PC-9 (cell line): ENCODE measurements around the gene HOXA5. TPM values are rescaled to one million over a fixed set of nuclear protein-coding genes. Genes with fewer than 3 reads are reported as not detected.

Experiments
- BruUV-seq: library from RNA; stranded (reverse); fragments of 400-500 nt; replicated peaks from 2 replicates; lab custom pipeline; 2021; lab: Mats Ljungman, UMichigan
- CTCF ChIA-PET: fragments of 300-600 bp; sonication (Branson Sonifier 250); formaldehyde crosslinking; loops from one replicate; lab custom pipeline; 2022; ENCODE audit warnings: antibody characterized with exemption; lab: Charles Lee
- POLR2A ChIA-PET: fragments of 300-600 bp; sonication (Branson Sonifier 250); formaldehyde crosslinking; loops from one replicate; lab custom pipeline; 2022; ENCODE audit warnings: antibody characterized with exemption; ENCODE audit not compliant: unreplicated experiment; lab: Charles Lee
- DNase-seq, 2 experiments: peaks; one replicate each; pipeline versions ENCODE4 v3.0.0 to v3.0.0-alpha.2; 2015 to 2022; ENCODE audit warnings: mixed read lengths in 1 of 2
- H2AFZ ChIP-seq: fragments of 200-600 bp; sonication (generic); 2 replicates; pipeline ENCODE4 v1.8.1; 2017; ENCODE audit warnings: antibody characterized with exemption
- H3F3A ChIP-seq: fragments of 200-600 bp; sonication (generic); 2 replicates; pipeline ENCODE4 v1.8.1; 2017; ENCODE audit warnings: antibody characterized with exemption, mild to moderate bottlenecking, low read depth; ENCODE audit not compliant: insufficient read depth
- H3K27ac ChIP-seq: fragments of 200-600 bp; sonication (generic); 2 replicates; pipeline ENCODE4 v1.6.1; 2016; ENCODE audit warnings: mixed run types
- H3K27me3 ChIP-seq: fragments of 200-600 bp; sonication (generic); 2 replicates; pipeline ENCODE4 v1.6.1; 2016; ENCODE audit warnings: low read depth, mixed run types; ENCODE audit not compliant: insufficient read depth
- H3K36me3 ChIP-seq: fragments of 200-600 bp; sonication (generic); 2 replicates; pipeline ENCODE4 v1.6.1; 2016; ENCODE audit warnings: low read depth, mixed run types
- H3K4me1 ChIP-seq: fragments of 200-600 bp; sonication (generic); replicated peaks from 2 replicates; pipeline ENCODE4 v1.6.1; 2016; ENCODE audit warnings: mixed run types; ENCODE audit not compliant: insufficient read depth
- H3K4me2 ChIP-seq: fragments of 200-600 bp; sonication (generic); 2 replicates; pipeline ENCODE4 v1.6.1; 2017; ENCODE audit warnings: mixed run types
- H3K4me3 ChIP-seq: fragments of 200-600 bp; sonication (generic); 2 replicates; pipeline ENCODE4 v1.6.1; 2016; ENCODE audit warnings: mixed run types
- H3K79me2 ChIP-seq: fragments of 200-600 bp; sonication (generic); 2 replicates; pipeline ENCODE4 v1.6.1; 2017; ENCODE audit warnings: low read depth, mixed run types
- H3K9me2 ChIP-seq: fragments of 200-600 bp; sonication (generic); 2 replicates; pipeline ENCODE4 v1.8.1; 2017; ENCODE audit warnings: mild to moderate bottlenecking; ENCODE audit not compliant: insufficient read depth
- H3K9me3 ChIP-seq: fragments of 200-600 bp; sonication (generic); 2 replicates; pipeline ENCODE4 v1.8.1; 2016; ENCODE audit warnings: low read depth; ENCODE audit not compliant: insufficient read depth
- H4K20me1 ChIP-seq: fragments of 200-600 bp; sonication (generic); 2 replicates; pipeline ENCODE4 v1.8.1; 2017; ENCODE audit not compliant: insufficient read depth
- EZH2 ChIP-seq: fragments of 200-600 bp; sonication (generic); IDR thresholded peaks from 2 replicates; pipeline ENCODE4 v1.8.0; 2017; ENCODE audit warnings: antibody characterized with exemption, low read depth
- intact Hi-C: fragments of 100-400 bp; cut with micrococcal nuclease; formaldehyde crosslinking; loops from one replicate; pipeline ENCODE4 v1.10.0; 2022; ENCODE audit not compliant: unreplicated experiment
- total RNA-seq: library from RNA; stranded (reverse); gene quantifications from 2 replicates; pipeline ENCODE4 v1.2.3, GENCODE V29; 2021
- TF ChIP-seq, protein P1 (sequence below): fragments of 200-600 bp; sonication (generic); conservative IDR thresholded peaks from 2 replicates; pipeline ENCODE4 v1.6.1; 2017; ENCODE audit warnings: mixed run types, antibody characterized with exemption, mild to moderate bottlenecking, moderate library complexity

HOXA5 gene
- total RNA-seq, 1 experiment from 2014 or later = 1.0 TPM

DNA sequence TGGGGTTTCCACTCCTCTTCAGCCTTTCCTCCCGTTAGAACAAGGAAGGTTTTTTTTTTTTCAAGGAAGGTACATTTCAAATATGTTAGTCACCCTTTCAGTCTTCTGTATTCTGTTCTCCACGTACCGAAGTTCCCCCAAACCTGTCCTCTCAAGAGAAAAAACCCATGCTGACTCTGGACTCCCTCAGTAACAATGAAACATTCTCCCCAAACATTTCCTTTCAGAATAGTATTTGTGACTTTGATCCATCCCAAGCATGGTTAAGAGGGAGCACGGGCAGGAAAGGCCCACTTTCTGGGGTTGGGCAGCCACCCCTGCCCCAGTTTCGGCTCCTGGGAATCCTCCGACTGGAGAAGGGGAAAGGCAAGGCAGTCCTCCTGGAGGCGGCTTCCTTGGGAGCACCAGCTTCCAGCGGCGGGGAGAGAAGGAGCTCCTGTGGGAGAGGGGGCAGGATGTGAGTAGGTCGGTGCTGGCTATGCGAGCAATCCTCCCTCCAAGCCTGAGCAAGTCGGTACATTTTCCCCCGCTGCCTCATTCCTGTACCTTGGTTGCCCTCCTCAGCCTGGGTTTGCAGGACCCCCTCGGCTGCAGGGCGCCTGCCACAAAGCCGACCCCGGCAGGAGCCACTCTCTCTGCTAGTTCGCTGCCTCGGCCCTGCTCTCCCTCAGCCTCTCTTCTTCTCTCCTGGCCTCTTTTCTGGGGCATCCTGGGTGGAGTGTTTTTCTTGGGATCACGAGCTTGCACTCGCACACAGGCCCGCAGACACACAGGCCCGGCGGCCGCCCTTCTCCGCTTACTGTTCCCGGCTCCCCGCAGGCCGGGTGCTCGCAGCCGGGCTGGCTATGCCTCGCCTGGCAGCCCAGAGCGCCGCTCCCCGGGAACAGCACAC lies 45.5 kb downstream of the HOXA5 start:
- Histone ChIP-seq H2AFZ (peak overlapping the region; percentile 59), H3K27ac (peak overlapping the region; percentile 84), H3K9me3 (no peaks in the 10 kb centered on the region), H3K9me2 (no peaks in the 10 kb centered on the region), H3K4me1 (peaks cover 25% of the 10 kb centered on the region), H3K27me3 (no peaks in the 10 kb centered on the region), H3K4me3 (peak overlapping the region; percentile 11; the same call in 1 of the 2 replicates), H3K79me2 (no peaks in the 10 kb centered on the region), H3K36me3 (peaks cover 6% of the 10 kb centered on the region; the same call in 1 of the 2 replicates), H4K20me1 (no peaks in the 10 kb centered on the region), H3F3A (peaks cover 23% of the 10 kb centered on the region), H3K4me2 (peak overlapping the region; percentile 71)
- DNase-seq = peak; percentile 28 to 85
- no peak for TF ChIP-seq EZH2
- TF ChIP-seq, protein P1, sequence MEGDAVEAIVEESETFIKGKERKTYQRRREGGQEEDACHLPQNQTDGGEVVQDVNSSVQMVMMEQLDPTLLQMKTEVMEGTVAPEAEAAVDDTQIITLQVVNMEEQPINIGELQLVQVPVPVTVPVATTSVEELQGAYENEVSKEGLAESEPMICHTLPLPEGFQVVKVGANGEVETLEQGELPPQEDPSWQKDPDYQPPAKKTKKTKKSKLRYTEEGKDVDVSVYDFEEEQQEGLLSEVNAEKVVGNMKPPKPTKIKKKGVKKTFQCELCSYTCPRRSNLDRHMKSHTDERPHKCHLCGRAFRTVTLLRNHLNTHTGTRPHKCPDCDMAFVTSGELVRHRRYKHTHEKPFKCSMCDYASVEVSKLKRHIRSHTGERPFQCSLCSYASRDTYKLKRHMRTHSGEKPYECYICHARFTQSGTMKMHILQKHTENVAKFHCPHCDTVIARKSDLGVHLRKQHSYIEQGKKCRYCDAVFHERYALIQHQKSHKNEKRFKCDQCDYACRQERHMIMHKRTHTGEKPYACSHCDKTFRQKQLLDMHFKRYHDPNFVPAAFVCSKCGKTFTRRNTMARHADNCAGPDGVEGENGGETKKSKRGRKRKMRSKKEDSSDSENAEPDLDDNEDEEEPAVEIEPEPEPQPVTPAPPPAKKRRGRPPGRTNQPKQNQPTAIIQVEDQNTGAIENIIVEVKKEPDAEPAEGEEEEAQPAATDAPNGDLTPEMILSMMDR = no peak
- ChIA-PET CTCF (no interaction called here), POLR2A (interaction anchor here (0.6 kb wide), 7 partner anchors 8 to 684 kb away, joined by 3 to 5 read pairs (median 3); no protein-coding TSS in a partner anchor)
- TSS peak; percentile 39 for BruUV-seq
- intact Hi-C loops = no loop called here

- Histone ChIP-seq H3K4me3 (no peak overlapping the region), H3K27ac (peak overlapping the region; percentile 84), H3K79me2 (no peaks in the 10 kb centered on the region), H3K4me1 (peaks cover 35% of the 10 kb centered on the region), H3K9me2 (no peaks in the 10 kb centered on the region), H3F3A (peaks cover 30% of the 10 kb centered on the region), H3K36me3 (peaks cover 6% of the 10 kb centered on the region; the same call in 1 of the 2 replicates), H3K9me3 (no peaks in the 10 kb centered on the region), H2AFZ (no peak overlapping the region), H3K4me2 (peak overlapping the region; percentile 71), H3K27me3 (no peaks in the 10 kb centered on the region), H4K20me1 (no peaks in the 10 kb centered on the region)
- intact Hi-C loops = no loop called here
- DNase-seq = no peak
- BruUV-seq = no TSS peak
- POLR2A ChIA-PET = interaction anchor here (0.6 kb wide), 3 partner anchors 178 to 685 kb away, joined by 3 to 5 read pairs (median 3); no protein-coding TSS in a partner anchor
- CTCF ChIA-PET = interaction anchor here (0.6 kb wide), 1 partner anchor 32 kb away, joined by 3 read pairs; no protein-coding TSS in a partner anchor
- TF ChIP-seq, protein P1 = no peak
- no peak for TF ChIP-seq EZH2
These were observed 46.5 kb downstream of the HOXA5 start for GRCh38 chr7:27096768-27097514.
